ENCODE results near the gene PARD3. TPM values are rescaled to one million over a fixed set of nuclear protein-coding genes. Genes with fewer than 3 reads are reported as not detected.

PARD3 gene
- total and polyA plus RNA-seq, 2 donors (not counting 3 experiments of a cell fraction or from before 2014, with no cell fraction given): 7.3 to 24.1 TPM

DNA sequence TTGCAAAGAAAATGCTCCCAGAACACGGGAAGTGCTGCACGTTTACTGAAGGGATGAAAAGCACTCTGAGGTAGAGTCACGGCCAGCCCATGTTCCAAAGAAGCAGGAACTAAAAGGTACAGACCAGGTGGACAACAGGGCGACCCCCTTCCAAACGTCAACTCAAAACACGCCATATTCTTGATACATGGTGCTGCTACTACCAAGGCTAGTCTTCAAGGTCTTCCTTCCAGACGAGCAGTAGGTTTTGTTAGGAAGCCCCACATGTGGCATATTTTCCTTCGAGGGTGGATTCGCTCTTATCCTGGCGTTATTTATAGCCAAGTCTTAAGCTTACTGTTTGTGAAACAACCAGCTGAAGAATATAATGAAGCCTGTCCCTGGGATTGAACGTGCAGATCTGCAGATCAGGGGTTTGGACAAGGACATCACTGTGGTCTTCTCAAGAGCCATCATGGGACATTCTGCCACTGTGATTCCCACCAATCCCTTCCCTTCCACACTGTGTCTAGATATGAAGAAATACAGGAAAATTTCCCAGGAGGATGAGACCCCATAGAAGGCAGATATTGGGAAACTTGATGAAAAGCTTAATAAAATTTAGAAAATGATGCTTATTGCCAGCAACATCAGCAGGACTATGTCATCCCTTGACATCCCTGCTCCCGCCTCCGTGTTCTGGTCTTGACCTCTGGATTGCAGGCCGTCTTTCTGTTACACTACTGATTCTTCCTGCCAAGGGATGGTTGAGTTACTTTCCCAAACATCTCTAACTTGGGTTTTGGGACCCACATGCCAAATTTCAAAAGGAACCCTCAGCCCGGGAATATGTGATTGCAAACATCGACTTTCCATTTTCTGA lies 734.4 kb downstream of the PARD3 start:
- H3K4me3 ChIP-seq (replicated peaks in 1 of 3; ENCODE audit: insufficient read depth in 1 of 3, low read depth in 1 of 3, low read length in 3 of 3): no peak overlapping the region
- DNase-seq (ENCODE audit: low read depth, low spot score): no peak
- no peak for FAIRE-seq
- intact Hi-C loops (cut with micrococcal nuclease) (no loop called here), dilution Hi-C loops (cut with MboI; ENCODE audit: extremely low pct_ligation_motif_present, low sequenced_read_pairs) (no loop called here)
- BruUV-seq (replicated peaks): no TSS peak
- POLR2A ChIA-PET: no interaction called here
- peaks cover 2% of the 10 kb centered on the region for H3K9me3 ChIP-seq (replicated peaks; ENCODE audit: control insufficient read depth, insufficient read depth, low read length)
- H2AFZ ChIP-seq (ENCODE audit: low read depth, low read length): no peak overlapping the region
- H3K9me1 ChIP-seq (replicated peaks; ENCODE audit: control insufficient read depth, extremely low read depth, insufficient read depth, low read length): no peaks in the 10 kb centered on the region
- CTCF ChIA-PET: interaction anchor here (2.1 kb wide), 1 partner anchor 558 kb away, joined by 22 read pairs; no protein-coding TSS in a partner anchor
- no peaks in the 10 kb centered on the region for H3K79me2 ChIP-seq (ENCODE audit: control insufficient read depth, insufficient read depth, low read length)
- H3K36me3 ChIP-seq (ENCODE audit: control insufficient read depth in 2 of 2, extremely low read depth in 1 of 2, insufficient read depth in 2 of 2, low read length in 2 of 2): no peaks in the 10 kb centered on the region
- peaks cover 0 to 2% of the 10 kb centered on the region in 2 experiments for H3K27me3 ChIP-seq (ENCODE audit: control insufficient read depth in 2 of 2, insufficient read depth in 2 of 2, low read length in 2 of 2)
- H3K4me2 ChIP-seq (ENCODE audit: insufficient read depth, low read length): no peak overlapping the region
- no peak overlapping the region for H3K27ac ChIP-seq (ENCODE audit: insufficient read depth, low read depth, low read length)
- no peaks in the 10 kb centered on the region for H4K20me1 ChIP-seq (replicated peaks; ENCODE audit: control insufficient read depth, extremely low read depth, insufficient read depth, low read length)
- TF ChIP-seq MYC (IDR thresholded peaks at IDR 0.05; ENCODE audit: low read depth, low read length) (no peak), FOS (IDR thresholded peaks at IDR 0.05; ENCODE audit: borderline replicate concordance, insufficient read depth, low read length) (no peak), POLR2A (IDR thresholded peaks at IDR 0.05; ENCODE audit: low read depth, low read length) (no peak), GATA2 (IDR thresholded peaks at IDR 0.05; ENCODE audit: insufficient read depth, insufficient read length, low read depth, low read length) (no peak)
- TF ChIP-seq, protein P1, sequence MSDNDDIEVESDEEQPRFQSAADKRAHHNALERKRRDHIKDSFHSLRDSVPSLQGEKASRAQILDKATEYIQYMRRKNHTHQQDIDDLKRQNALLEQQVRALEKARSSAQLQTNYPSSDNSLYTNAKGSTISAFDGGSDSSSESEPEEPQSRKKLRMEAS (IDR thresholded peaks at IDR 0.05; ENCODE audit: insufficient read depth, insufficient read length): no peak
- peaks cover 6% of the 10 kb centered on the region for H3K4me1 ChIP-seq (ENCODE audit: control insufficient read depth, extremely low read depth, insufficient read depth, low read length)
- no peak overlapping the region for H3K9ac ChIP-seq (replicated peaks; ENCODE audit: extremely low read depth, insufficient read depth, low read length)

GRCh38 chr10:34079702-34080484 lies 735.2 kb downstream of the PARD3 start:
- no peaks in the 10 kb centered on the region for H3K9me1 ChIP-seq (replicated peaks; ENCODE audit: control insufficient read depth, extremely low read depth, insufficient read depth, low read length)
- no peaks in the 10 kb centered on the region for H3K36me3 ChIP-seq (ENCODE audit: control insufficient read depth in 2 of 2, extremely low read depth in 1 of 2, insufficient read depth in 2 of 2, low read length in 2 of 2)
- no peak overlapping the region for H3K4me3 ChIP-seq (replicated peaks in 1 of 3; ENCODE audit: insufficient read depth in 1 of 3, low read depth in 1 of 3, low read length in 3 of 3)
- ChIA-PET POLR2A (no interaction called here), CTCF (no interaction called here)
- H3K9me3 ChIP-seq (replicated peaks; ENCODE audit: control insufficient read depth, insufficient read depth, low read length): peaks cover 2% of the 10 kb centered on the region
- BruUV-seq (replicated peaks): no TSS peak
- FAIRE-seq (no peak), DNase-seq (ENCODE audit: low read depth, low spot score) (no peak)
- H4K20me1 ChIP-seq (replicated peaks; ENCODE audit: control insufficient read depth, extremely low read depth, insufficient read depth, low read length): no peaks in the 10 kb centered on the region
- dilution Hi-C loops (cut with MboI; ENCODE audit: extremely low pct_ligation_motif_present, low sequenced_read_pairs): no loop called here
- TF ChIP-seq GATA2 (IDR thresholded peaks at IDR 0.05; ENCODE audit: insufficient read depth, insufficient read length, low read depth, low read length) (no peak), JUN (IDR thresholded peaks at IDR 0.05; ENCODE audit: borderline replicate concordance, insufficient read depth, insufficient read length, low read depth) (no peak), FOS (IDR thresholded peaks at IDR 0.05; ENCODE audit: borderline replicate concordance, insufficient read depth, low read length) (no peak), EZH2 (IDR thresholded peaks at IDR 0.05; ENCODE audit: borderline replicate concordance, low read depth, low read length, severe bottlenecking) (no peak), POLR2AphosphoS5 (IDR thresholded peaks at IDR 0.05; ENCODE audit: insufficient read depth, low read depth, low read length) (no peak), MYC (IDR thresholded peaks at IDR 0.05; ENCODE audit: low read depth, low read length) (no peak), POLR2A (IDR thresholded peaks at IDR 0.05; ENCODE audit: low read depth, low read length) (no peak)
- TF ChIP-seq, protein P1 (IDR thresholded peaks at IDR 0.05; ENCODE audit: insufficient read depth, insufficient read length): no peak
- TF ChIP-seq, protein P2, sequence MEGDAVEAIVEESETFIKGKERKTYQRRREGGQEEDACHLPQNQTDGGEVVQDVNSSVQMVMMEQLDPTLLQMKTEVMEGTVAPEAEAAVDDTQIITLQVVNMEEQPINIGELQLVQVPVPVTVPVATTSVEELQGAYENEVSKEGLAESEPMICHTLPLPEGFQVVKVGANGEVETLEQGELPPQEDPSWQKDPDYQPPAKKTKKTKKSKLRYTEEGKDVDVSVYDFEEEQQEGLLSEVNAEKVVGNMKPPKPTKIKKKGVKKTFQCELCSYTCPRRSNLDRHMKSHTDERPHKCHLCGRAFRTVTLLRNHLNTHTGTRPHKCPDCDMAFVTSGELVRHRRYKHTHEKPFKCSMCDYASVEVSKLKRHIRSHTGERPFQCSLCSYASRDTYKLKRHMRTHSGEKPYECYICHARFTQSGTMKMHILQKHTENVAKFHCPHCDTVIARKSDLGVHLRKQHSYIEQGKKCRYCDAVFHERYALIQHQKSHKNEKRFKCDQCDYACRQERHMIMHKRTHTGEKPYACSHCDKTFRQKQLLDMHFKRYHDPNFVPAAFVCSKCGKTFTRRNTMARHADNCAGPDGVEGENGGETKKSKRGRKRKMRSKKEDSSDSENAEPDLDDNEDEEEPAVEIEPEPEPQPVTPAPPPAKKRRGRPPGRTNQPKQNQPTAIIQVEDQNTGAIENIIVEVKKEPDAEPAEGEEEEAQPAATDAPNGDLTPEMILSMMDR (IDR thresholded peaks at IDR 0.05; ENCODE audit: extremely low read depth in 1 of 2, insufficient read depth in 1 of 2, low read depth in 1 of 2, low read length in 2 of 2): no peak
- H3K9ac ChIP-seq (replicated peaks; ENCODE audit: extremely low read depth, insufficient read depth, low read length): no peak overlapping the region
- H3K4me1 ChIP-seq (ENCODE audit: control insufficient read depth, extremely low read depth, insufficient read depth, low read length): peaks cover 6% of the 10 kb centered on the region
- H3K4me2 ChIP-seq (ENCODE audit: insufficient read depth, low read length): no peak overlapping the region
- H3K27me3 ChIP-seq (ENCODE audit: control insufficient read depth in 2 of 2, insufficient read depth in 2 of 2, low read length in 2 of 2): peaks cover 0 to 2% of the 10 kb centered on the region in 2 experiments
- no peak overlapping the region for H2AFZ ChIP-seq (ENCODE audit: low read depth, low read length)
- H3K27ac ChIP-seq (ENCODE audit: insufficient read depth, low read depth, low read length): no peak overlapping the region
- intact Hi-C loops (cut with micrococcal nuclease): no loop called here
- H3K79me2 ChIP-seq (ENCODE audit: control insufficient read depth, insufficient read depth, low read length): no peaks in the 10 kb centered on the region
